ENCODE results near the gene DPEP3.

DNA sequence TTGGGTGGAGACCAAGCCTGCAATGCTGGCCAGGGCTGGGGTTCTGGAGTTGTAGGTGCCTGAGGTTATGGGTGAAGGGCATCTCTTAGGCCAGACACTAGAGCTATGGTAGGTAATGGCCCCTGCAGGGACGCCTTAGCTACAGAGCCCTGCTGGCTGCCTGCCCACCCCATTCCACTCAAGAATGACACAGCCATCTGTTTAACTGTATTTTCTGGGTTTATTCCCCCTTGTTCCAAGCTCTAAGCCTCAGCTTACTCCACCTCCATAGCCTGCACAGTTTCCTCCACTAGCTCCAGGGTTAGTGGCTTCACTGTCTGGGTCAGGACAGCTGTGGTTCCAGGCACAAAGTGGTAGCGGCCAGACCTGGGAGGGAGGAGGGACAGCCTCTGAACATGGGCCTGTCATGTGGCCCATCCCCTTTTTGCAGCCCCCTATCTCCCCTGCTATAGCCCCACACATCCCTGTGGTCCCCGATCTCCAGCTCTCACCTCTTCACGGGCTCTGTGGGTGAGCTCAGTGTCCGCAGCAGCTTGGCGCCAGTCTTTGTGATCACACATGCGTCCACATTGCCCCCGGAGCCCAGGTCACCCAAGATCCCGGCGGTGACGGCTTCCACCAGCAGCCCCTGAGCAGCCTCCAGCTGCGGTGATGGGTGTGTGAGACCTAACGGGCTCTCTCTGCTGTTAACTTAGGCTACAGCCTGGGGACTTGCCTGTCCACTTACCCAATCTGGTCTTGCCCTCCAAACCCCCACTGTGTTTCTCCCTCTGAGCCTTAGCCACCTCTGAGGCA is 45.8 kb downstream of the DPEP3 start:
- TF ChIP-seq, protein P1, sequence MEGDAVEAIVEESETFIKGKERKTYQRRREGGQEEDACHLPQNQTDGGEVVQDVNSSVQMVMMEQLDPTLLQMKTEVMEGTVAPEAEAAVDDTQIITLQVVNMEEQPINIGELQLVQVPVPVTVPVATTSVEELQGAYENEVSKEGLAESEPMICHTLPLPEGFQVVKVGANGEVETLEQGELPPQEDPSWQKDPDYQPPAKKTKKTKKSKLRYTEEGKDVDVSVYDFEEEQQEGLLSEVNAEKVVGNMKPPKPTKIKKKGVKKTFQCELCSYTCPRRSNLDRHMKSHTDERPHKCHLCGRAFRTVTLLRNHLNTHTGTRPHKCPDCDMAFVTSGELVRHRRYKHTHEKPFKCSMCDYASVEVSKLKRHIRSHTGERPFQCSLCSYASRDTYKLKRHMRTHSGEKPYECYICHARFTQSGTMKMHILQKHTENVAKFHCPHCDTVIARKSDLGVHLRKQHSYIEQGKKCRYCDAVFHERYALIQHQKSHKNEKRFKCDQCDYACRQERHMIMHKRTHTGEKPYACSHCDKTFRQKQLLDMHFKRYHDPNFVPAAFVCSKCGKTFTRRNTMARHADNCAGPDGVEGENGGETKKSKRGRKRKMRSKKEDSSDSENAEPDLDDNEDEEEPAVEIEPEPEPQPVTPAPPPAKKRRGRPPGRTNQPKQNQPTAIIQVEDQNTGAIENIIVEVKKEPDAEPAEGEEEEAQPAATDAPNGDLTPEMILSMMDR (IDR thresholded peaks at IDR 0.05), result no peak
- TF ChIP-seq POLR2A (IDR thresholded peaks at IDR 0.05; ENCODE audit: low read depth), result no peak

All from esophagus muscularis mucosa (tissue), 3 donors.